ENCODE results near the gene RUFY1.
"Not testable (repeated sequence)": the region's sequence is repeated elsewhere in the genome, so short reads cannot be mapped to it uniquely, and the experiment has no call there.

RUFY1 gene

DNA sequence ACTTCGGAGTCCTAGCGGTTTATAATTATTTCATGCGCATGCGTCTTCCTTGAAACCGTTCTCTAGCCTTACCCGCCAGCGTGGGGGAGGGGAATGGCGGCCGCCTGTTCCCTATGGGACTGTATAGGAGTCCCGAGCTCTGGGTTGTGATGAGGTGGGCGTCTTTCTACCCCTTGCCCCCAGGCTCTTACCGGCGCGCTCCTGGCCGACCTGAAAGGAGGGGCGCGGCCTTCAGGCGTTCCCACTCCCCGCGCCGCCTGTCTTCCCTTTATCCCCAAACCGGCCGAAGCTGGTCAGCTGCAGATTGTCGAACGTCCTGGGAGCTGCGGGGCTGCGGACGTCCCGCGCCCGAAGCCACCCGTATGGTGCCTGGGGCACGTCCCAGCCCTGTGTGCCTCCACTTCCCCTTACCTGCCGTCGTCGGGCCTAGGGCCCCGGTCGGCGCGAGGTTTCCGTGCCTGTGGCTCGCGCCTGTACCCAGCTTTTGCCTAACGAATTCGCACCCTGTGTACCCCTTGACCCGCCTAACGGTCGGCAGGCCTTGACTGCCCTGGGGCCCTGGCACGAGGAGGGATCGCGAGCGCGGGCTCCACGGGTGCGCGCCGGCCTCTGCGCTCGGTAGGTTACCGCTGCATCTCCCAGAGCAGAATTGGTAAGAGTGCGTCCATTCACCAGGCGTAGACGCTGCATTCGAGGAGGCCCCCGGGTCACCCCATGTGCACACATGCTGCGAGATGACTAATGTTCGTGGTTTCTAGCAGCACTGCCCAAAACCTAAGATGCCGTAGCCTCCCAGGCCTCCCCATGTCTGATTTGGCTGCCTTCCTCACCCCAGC is 73.8 kb downstream of the RUFY1 start:
- DNase-seq, result no peak

DNA sequence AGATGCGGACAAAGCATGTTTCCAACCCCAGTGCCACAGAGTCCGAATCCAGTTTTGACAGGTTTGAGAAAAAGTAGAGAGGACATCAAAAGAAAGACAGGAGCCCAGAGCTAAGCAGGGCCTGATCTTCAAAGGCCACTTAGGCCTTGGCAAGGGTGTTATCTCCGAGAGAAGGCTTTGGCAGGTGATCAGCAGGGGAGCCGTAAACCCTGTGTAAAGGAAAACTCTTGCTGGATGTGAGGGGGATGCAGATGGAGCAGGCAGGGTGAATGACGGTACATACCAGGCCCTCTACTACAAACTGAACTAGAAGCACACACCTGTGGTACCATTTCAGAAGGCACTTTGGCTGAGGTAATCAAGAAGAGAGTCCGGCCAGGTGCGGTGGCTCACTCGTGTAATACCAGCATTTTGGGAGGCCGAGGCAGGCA is 74.5 kb downstream of the RUFY1 start:
- DNase-seq, result no peak

GRCh38 chr5:179633501-179634369 is 83.4 kb downstream of the RUFY1 start:
- not testable (repeated sequence) for DNase-seq

DNA sequence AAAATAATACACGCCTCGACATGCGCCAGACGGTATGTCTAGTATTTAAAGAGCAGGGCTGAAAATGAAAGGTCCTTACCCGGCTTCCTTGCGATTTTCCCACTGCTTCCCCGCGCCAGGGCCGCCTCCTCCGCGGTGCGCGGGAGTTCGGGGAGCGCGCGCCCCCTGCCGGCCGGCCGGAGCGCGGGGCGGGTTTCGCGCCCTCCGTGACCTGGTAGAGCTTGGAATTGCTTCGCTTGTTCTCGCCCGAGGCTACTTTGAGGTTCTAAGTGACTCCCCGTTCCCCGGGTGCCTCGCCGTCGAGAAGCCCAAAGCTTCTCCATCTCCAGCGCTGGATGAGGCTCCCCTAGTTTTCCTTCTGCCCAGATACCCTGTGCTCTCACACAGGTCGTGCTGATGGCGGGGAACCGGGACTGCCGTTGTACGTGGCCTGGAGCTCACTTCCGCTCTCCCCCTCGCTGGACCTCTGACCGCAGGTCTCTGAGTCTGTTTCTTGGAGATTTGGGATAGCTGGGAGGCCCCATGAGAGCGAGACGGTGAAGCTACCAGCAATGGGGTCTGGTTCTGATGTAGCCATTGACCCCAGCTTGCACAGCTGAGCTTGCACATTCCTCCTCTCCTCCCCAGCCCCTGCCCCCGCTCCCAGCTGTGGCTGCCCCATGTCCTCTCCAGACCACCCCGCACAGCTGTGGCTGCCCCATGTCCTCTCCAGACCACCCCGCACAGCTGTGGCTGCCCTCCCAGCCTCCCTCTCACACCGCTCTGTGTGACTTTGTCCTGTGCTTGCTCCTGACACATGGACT is 84.2 kb downstream of the RUFY1 start:
- not testable (repeated sequence) for DNase-seq

- not testable (repeated sequence) for DNase-seq
These were observed 88.9 kb downstream of the RUFY1 start for GRCh38 chr5:179639296-179639695.

DNA sequence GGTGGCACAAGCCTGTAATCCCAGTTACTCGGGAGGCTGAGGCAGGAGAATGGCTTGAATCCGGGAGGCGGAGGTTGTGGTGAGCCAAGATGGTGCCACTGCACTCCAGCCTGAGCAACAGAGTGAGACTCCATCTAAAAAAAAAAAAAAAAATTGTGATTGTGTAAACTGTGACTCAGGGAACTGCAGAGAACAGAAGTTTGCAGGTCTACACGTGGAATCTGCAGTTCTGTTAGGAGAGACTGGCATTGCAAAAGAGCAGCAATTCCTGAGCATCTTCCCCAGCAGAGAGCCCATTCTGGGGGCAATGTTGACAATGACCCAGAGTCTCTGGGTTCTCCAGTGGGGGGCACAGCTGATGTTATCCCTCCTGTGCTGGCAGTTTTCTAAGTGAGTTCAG is 91.4 kb downstream of the RUFY1 start:
- not testable (repeated sequence) for DNase-seq

DNA sequence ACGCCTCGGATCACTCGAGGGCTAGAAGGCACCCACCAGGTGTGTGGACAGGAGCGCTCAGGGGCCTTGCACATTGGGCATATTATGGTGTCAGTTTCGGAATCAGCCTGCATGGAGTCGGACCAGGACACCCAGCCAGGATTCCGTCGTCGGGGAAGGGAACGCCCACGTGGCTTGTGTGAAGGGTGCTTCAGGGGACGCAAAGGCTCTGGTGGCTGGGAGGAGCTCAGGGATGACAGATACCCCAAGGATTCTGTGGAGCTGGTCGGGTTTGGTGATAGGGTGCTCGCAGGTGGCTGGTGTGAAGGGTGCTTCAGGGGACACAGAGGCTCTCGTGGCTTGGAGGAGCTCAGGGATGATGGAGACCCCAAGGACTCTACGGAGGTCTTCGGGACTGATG is 92.3 kb downstream of the RUFY1 start:
- not testable (repeated sequence) for DNase-seq

DNA sequence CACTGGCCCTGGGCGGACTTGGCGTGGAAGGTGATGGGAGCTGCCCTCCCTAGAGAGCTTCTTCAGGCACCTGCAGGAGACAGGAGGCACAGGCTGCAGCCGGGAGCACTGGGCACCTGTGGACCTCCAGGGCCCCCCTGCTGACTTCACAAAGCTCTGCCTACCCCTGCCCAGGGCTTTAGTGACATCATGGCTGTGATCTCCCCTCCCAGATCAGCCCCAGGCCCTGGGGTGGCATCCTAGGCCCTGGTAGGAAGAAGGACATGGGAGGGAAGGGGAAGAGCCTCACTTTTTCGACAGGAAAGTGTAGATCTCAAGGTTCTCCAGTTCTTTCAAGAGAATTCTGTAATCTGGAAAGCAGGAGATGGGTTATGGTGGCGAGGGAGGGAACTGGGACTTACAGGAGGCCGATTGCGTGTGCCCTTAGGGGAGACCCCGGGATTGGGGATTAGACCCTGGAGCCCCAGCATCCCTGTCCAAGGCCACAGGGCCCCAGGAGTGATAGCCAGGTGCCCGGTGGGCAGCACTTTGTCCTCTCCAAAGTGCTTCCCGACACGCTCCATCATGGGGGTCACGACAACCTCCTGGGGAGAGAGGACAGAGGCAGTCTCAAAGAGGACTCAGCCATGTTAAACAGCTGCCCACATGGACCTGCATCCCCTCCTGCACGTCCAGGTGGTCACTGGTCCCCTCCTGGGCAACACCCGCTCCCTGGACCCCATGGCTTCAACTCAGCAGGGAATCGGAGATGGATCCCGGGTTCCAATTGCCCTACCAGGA is 93.0 kb downstream of the RUFY1 start:
- not testable (repeated sequence) for DNase-seq

DNA sequence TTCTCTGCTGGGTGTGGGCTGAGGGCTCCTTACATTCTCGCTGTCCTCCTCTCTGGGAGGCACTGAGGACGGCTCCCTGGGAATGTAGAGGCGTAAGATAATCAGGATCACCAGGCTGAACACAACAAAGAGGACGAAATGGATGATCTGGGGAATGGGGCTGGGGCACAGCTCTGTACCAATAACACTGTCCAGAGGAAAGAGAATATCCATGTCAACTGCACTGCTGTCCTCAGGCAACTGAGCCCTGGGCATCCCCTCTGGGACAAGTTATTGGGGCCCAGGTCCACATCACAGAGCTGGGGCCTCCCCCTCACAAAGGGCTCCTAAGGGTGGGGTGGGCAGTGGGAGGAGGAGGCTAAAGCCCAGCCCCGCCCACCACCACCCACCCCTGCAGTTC is 94.4 kb downstream of the RUFY1 start:
- not testable (repeated sequence) for DNase-seq

- DNase-seq, result no peak
These were observed 98.1 kb downstream of the RUFY1 start for GRCh38 chr5:179648410-179648809.

GRCh38 chr5:179649166-179649703 is 98.9 kb downstream of the RUFY1 start:
- not testable (repeated sequence) for DNase-seq

DNA sequence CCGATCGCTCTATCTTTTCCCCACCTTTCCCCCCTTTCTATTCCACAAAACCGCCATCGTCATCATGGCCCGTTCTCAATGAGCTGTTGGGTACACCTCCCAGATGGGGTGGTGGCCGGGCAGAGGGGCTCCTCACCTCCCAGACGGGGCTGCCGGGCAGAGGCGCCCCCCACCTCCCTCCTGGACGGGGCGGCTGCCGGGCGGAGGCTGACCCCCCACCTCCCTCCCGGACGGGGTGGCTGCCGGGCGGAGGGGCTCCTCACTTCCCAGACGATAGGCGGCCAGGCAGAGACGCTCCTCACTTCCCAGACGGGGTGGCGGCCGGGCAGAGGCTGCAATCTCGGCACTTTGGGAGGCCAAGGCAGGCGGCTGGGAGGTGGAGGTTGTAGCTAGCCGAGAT is 99.9 kb downstream of the RUFY1 start:
- DNase-seq, result not testable (repeated sequence)

- DNase-seq, result not testable (repeated sequence)
These were observed 102.8 kb downstream of the RUFY1 start for GRCh38 chr5:179653135-179653534.

DNA sequence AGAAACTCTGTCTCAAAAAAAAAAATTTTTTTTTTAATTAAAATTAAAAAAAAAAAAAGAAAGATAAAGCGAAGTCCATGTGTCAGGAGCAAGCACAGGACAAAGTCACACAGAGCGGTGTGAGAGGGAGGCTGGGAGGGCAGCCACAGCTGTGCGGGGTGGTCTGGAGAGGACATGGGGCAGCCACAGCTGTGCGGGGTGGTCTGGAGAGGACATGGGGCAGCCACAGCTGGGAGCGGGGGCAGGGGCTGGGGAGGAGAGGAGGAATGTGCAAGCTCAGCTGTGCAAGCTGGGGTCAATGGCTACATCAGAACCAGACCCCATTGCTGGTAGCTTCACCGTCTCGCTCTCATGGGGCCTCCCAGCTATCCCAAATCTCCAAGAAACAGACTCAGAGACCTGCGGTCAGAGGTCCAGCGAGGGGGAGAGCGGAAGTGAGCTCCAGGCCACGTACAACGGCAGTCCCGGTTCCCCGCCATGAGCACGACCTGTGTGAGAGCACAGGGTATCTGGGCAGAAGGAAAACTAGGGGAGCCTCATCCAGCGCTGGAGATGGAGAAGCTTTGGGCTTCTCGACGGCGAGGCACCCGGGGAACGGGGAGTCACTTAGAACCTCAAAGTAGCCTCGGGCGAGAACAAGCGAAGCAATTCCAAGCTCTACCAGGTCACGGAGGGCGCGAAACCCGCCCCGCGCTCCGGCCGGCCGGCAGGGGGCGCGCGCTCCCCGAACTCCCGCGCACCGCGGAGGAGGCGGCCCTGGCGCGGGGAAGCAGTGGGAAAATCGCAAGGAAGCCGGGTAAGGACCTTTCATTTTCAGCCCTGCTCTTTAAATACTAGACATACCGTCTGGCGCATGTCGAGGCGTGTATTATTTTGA is 107.2 kb downstream of the RUFY1 start:
- DNase-seq, result not testable (repeated sequence)

DNA sequence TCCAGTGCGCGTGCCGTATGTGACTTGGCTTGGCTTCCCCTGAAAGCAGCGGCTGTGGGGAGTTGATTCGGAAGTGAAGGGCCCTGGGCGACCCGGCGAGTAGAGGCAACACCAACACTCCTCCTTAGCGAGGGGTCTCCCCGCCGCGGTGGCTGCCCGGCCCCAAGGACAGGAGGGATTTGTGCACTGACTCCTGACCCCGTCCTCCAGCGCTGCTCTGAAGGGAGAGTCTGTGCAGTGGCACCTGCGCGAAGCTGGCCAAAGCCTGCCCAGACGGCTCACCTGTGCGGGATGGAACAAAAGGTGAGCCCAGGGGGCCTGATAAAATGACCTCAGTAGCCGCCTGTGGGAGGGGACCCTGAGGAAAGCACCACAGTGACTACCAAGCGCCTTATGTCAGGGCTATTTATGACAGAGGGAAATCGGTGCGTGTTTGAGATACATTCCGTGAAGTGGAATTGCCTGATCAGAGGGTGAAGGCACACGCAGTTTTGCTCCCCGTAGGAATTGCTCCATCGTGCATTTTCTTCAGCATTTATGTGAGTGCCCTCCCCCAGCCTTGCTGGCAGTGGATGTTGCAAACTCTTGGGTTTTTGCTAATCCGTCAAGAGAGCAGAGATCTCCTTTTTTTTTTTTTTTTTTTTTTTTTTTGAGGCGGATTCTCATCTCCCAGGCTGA is 108.0 kb downstream of the RUFY1 start:
- not testable (repeated sequence) for DNase-seq

All from 8988T (cell line).